ENCODE results near the gene PHF21B.

Gene PHF21B

GRCh38 chr22:44952863-44953746, 56.7 kb downstream of the PHF21B start:
- ChIA-PET POLR2A (no interaction called here), CTCF (interaction anchor here (0.7 to 1.0 kb wide), 2 partner anchors 30 to 124 kb away, joined by 3 to 5 read pairs; no protein-coding TSS in a partner anchor)
- TF ChIP-seq SCRT2 (tag by site-specific recombination; IDR thresholded peaks at IDR 0.05) = peak; percentile 27; the same call in 1 of the 2 replicates
- no peak for TF ChIP-seq ZNF768 (tag by site-specific recombination; IDR thresholded peaks at IDR 0.05)
- TF ChIP-seq, protein P1, sequence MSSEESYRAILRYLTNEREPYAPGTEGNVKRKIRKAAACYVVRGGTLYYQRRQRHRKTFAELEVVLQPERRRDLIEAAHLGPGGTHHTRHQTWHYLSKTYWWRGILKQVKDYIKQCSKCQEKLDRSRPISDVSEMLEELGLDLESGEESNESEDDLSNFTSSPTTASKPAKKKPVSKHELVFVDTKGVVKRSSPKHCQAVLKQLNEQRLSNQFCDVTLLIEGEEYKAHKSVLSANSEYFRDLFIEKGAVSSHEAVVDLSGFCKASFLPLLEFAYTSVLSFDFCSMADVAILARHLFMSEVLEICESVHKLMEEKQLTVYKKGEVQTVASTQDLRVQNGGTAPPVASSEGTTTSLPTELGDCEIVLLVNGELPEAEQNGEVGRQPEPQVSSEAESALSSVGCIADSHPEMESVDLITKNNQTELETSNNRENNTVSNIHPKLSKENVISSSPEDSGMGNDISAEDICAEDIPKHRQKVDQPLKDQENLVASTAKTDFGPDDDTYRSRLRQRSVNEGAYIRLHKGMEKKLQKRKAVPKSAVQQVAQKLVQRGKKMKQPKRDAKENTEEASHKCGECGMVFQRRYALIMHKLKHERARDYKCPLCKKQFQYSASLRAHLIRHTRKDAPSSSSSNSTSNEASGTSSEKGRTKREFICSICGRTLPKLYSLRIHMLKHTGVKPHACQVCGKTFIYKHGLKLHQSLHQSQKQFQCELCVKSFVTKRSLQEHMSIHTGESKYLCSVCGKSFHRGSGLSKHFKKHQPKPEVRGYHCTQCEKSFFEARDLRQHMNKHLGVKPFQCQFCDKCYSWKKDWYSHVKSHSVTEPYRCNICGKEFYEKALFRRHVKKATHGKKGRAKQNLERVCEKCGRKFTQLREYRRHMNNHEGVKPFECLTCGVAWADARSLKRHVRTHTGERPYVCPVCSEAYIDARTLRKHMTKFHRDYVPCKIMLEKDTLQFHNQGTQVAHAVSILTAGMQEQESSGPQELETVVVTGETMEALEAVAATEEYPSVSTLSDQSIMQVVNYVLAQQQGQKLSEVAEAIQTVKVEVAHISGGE (tag by site-specific recombination; conservative IDR thresholded peaks at IDR 0.05; ENCODE audit: low read depth) = no peak
- peak; percentile 58 for TF ChIP-seq GLIS1 (tag by site-specific recombination; IDR thresholded peaks at IDR 0.05)
- peak; percentile 57 for TF ChIP-seq ZIC2 (tag by site-specific recombination; IDR thresholded peaks at IDR 0.05)
- Histone ChIP-seq H3K9me3 (ENCODE audit: control insufficient read depth, insufficient read depth, low read depth, low read length) (no peaks in the 10 kb centered on the region), H3K27ac (ENCODE audit: extremely low read depth, low read depth, low read length) (no peak overlapping the region), H3K4me1 (ENCODE audit: control insufficient read depth, insufficient read depth, low read length) (no peaks in the 10 kb centered on the region), H3K4me3 (ENCODE audit: low read depth, low read length) (no peak overlapping the region), H3K36me3 (ENCODE audit: control insufficient read depth in 2 of 2, insufficient read depth in 1 of 2, low read length in 2 of 2) (no peaks in the 10 kb centered on the region)

DNA sequence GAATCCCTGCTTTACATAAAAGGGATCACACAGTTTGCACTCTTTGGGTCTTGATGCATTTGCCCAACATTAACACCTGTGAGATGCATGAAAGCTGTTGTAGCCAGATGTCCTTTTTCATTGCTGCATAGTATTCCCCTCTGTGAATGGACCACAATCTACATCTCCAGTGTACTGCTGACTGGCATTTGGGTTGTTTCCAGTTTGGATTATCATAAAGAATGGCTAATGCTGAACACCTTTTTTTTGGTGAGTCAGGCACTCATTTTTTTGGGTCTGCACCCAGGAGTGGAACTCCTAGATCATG, 58.3 kb downstream of the PHF21B start:
- H3K9me3 ChIP-seq (ENCODE audit: control insufficient read depth, insufficient read depth, low read depth, low read length) = no peaks in the 10 kb centered on the region
- H3K36me3 ChIP-seq (ENCODE audit: control insufficient read depth in 2 of 2, insufficient read depth in 1 of 2, low read length in 2 of 2) = no peaks in the 10 kb centered on the region
- H3K4me3 ChIP-seq (ENCODE audit: low read depth, low read length) = no peak overlapping the region
- H3K27ac ChIP-seq (ENCODE audit: extremely low read depth, low read depth, low read length) = no peak overlapping the region
- ChIA-PET CTCF (interaction anchor here (0.6 kb wide), 1 partner anchor 107 kb away, joined by 3 read pairs; no protein-coding TSS in a partner anchor), POLR2A (no interaction called here)
- no peaks in the 10 kb centered on the region for H3K4me1 ChIP-seq (ENCODE audit: control insufficient read depth, insufficient read depth, low read length)
- TF ChIP-seq ZNF580 (tag by site-specific recombination; IDR thresholded peaks at IDR 0.05) (peak; percentile 74; the same call in 1 of the 2 replicates), ZNF549 (tag by site-specific recombination; IDR thresholded peaks at IDR 0.05) (no peak), ZNF610 (tag by site-specific recombination; IDR thresholded peaks at IDR 0.05; ENCODE audit: borderline replicate concordance) (peak; percentile 73; the same call in 1 of the 2 replicates), ZNF155 (tag by site-specific recombination; IDR thresholded peaks at IDR 0.05) (no peak), ZFP69B (tag by site-specific recombination; IDR thresholded peaks at IDR 0.05) (no peak), ZNF19 (tag by site-specific recombination; IDR thresholded peaks at IDR 0.05; ENCODE audit: low read depth) (no peak), ZNF521 (tag by site-specific recombination; IDR thresholded peaks at IDR 0.05) (no peak), ZNF146 (tag by site-specific recombination; IDR thresholded peaks at IDR 0.05) (peak; percentile 99)
- TF ChIP-seq, protein P2, sequence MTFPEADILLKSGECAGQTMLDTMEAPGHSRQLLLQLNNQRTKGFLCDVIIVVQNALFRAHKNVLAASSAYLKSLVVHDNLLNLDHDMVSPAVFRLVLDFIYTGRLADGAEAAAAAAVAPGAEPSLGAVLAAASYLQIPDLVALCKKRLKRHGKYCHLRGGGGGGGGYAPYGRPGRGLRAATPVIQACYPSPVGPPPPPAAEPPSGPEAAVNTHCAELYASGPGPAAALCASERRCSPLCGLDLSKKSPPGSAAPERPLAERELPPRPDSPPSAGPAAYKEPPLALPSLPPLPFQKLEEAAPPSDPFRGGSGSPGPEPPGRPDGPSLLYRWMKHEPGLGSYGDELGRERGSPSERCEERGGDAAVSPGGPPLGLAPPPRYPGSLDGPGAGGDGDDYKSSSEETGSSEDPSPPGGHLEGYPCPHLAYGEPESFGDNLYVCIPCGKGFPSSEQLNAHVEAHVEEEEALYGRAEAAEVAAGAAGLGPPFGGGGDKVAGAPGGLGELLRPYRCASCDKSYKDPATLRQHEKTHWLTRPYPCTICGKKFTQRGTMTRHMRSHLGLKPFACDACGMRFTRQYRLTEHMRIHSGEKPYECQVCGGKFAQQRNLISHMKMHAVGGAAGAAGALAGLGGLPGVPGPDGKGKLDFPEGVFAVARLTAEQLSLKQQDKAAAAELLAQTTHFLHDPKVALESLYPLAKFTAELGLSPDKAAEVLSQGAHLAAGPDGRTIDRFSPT (tag by site-specific recombination; IDR thresholded peaks at IDR 0.05) = no peak
- TF ChIP-seq, protein P3, sequence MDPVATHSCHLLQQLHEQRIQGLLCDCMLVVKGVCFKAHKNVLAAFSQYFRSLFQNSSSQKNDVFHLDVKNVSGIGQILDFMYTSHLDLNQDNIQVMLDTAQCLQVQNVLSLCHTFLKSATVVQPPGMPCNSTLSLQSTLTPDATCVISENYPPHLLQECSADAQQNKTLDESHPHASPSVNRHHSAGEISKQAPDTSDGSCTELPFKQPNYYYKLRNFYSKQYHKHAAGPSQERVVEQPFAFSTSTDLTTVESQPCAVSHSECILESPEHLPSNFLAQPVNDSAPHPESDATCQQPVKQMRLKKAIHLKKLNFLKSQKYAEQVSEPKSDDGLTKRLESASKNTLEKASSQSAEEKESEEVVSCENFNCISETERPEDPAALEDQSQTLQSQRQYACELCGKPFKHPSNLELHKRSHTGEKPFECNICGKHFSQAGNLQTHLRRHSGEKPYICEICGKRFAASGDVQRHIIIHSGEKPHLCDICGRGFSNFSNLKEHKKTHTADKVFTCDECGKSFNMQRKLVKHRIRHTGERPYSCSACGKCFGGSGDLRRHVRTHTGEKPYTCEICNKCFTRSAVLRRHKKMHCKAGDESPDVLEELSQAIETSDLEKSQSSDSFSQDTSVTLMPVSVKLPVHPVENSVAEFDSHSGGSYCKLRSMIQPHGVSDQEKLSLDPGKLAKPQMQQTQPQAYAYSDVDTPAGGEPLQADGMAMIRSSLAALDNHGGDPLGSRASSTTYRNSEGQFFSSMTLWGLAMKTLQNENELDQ (tag by site-specific recombination; IDR thresholded peaks at IDR 0.05; ENCODE audit: low read depth) = no peak
- TF ChIP-seq, protein P4, sequence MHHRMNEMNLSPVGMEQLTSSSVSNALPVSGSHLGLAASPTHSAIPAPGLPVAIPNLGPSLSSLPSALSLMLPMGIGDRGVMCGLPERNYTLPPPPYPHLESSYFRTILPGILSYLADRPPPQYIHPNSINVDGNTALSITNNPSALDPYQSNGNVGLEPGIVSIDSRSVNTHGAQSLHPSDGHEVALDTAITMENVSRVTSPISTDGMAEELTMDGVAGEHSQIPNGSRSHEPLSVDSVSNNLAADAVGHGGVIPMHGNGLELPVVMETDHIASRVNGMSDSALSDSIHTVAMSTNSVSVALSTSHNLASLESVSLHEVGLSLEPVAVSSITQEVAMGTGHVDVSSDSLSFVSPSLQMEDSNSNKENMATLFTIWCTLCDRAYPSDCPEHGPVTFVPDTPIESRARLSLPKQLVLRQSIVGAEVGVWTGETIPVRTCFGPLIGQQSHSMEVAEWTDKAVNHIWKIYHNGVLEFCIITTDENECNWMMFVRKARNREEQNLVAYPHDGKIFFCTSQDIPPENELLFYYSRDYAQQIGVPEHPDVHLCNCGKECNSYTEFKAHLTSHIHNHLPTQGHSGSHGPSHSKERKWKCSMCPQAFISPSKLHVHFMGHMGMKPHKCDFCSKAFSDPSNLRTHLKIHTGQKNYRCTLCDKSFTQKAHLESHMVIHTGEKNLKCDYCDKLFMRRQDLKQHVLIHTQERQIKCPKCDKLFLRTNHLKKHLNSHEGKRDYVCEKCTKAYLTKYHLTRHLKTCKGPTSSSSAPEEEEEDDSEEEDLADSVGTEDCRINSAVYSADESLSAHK (tag by site-specific recombination; IDR thresholded peaks at IDR 0.05) = no peak

Measured in HEK293 (cell line).